WERI-Rb-1 (cell line): ENCODE measurements around the gene RIC8A.

ENCODE experiments used
- DNase-seq: peaks from one replicate; pipeline ENCODE4 v3.0.0-alpha.2; 2020
- H3K27ac ChIP-seq: fragments of 250-450 bp; sonication (Bioruptor Pico); 2 replicates; pipeline ENCODE4 v1.5.1; 2020; ENCODE audit warnings: mild to moderate bottlenecking, moderate library complexity
- H3K27me3 ChIP-seq: fragments of 250-450 bp; sonication (Bioruptor Pico); 2 replicates; pipeline ENCODE4 v1.5.1; 2021; ENCODE audit warnings: mild to moderate bottlenecking, low read depth, moderate library complexity; ENCODE audit not compliant: insufficient read depth, severe bottlenecking
- H3K36me3 ChIP-seq: fragments of 250-450 bp; sonication (Bioruptor Pico); 2 replicates; pipeline ENCODE4 v1.5.1; 2020; ENCODE audit warnings: mild to moderate bottlenecking, moderate library complexity
- H3K4me3 ChIP-seq: 2 replicates; pipeline ENCODE4 v1.5.1; 2011; ENCODE audit warnings: low read depth, mild to moderate bottlenecking, control low read depth, low read length
- H3K9me3 ChIP-seq: fragments of 250-450 bp; sonication (Bioruptor Pico); 2 replicates; pipeline ENCODE4 v1.5.1; 2021; ENCODE audit warnings: mild to moderate bottlenecking, moderate library complexity; ENCODE audit not compliant: severe bottlenecking
- TF ChIP-seq, protein P1 (sequence below): IDR thresholded peaks from 2 replicates; pipeline ENCODE4 v1.5.1; 2011; ENCODE audit warnings: low read depth, mild to moderate bottlenecking, control low read depth, inconsistent platforms, low read length

The RIC8A gene

DNA sequence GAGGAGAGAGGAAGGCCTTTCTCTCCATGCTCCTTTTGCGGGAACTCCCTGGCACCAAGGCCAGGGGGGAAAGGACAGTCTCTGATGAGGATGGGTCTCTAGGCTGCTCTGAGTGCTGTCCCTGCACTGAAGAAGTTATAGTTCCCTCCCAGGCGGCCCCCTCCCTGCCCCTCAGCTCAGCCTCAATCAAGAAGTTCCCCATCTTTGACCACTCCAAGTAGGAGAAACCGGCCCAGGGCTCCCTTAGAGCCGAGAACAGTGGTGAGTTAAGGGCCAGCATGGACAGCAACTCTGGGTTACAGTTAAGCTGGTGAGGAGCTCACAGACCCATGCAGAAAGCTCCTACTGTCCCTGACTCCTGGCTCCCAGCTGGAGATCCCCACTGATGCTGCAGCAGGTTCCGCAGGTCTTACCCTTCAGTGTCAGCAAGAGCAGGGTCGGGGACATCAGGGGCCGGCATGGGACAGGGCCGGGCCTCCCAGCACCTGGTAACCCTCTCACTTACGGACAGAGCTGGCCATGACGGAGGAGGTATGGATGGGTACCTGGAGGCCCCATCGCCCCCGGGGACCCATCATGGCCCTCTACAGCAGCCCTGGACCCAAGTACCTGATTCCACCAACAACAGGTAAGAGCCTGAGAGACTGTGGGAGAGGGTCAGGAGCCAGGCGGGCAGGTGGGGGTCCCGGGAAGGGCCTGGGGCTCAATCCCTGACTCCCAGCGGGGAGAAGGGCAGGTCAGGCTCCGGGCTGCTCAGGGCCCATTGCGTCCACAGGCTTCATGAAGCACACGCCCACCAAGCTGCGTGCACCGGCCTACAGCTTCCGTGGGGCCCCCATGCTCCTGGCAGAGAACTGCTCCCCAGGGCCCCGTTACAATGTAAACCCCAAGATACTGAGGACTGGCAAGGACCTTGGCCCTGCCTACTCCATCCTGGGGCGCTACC lies 10.4 kb upstream of the RIC8A start:
- H3K36me3 ChIP-seq, result peaks cover 4% of the 10 kb centered on the region; the same call in 1 of the 2 replicates
- no peak for DNase-seq
- TF ChIP-seq, protein P1, sequence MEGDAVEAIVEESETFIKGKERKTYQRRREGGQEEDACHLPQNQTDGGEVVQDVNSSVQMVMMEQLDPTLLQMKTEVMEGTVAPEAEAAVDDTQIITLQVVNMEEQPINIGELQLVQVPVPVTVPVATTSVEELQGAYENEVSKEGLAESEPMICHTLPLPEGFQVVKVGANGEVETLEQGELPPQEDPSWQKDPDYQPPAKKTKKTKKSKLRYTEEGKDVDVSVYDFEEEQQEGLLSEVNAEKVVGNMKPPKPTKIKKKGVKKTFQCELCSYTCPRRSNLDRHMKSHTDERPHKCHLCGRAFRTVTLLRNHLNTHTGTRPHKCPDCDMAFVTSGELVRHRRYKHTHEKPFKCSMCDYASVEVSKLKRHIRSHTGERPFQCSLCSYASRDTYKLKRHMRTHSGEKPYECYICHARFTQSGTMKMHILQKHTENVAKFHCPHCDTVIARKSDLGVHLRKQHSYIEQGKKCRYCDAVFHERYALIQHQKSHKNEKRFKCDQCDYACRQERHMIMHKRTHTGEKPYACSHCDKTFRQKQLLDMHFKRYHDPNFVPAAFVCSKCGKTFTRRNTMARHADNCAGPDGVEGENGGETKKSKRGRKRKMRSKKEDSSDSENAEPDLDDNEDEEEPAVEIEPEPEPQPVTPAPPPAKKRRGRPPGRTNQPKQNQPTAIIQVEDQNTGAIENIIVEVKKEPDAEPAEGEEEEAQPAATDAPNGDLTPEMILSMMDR, result no peak
- no peak overlapping the region for H3K27ac ChIP-seq
- no peaks in the 10 kb centered on the region for H3K9me3 ChIP-seq
- H3K27me3 ChIP-seq, result no peaks in the 10 kb centered on the region
- H3K4me3 ChIP-seq, result no peak overlapping the region

DNA sequence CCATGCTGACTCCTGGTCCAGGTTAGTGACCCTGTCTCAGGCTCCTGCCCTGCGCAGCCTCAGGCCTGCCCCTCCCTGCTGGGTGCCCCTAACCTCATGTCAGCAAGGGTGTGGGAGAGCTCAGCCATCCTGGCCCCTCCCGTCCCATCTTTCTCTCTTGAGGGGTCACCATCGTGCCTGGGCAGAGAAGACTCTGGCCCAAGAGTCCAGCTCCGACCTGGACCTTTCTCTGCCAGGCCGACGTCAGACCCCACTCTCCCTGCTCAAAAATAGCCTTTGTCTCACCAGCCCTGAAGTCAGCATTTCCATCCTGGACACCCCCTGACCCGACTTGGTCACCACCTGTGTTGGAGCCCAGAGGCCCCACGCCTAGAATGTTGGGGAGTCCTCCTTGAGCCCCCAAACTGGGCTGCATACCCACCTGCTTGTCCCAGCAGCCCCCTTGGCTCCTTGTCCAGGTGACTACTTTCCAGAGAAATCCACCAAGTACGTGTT lies 9.7 kb upstream of the RIC8A start:
- Histone ChIP-seq H3K36me3 (peaks cover 4% of the 10 kb centered on the region; the same call in 1 of the 2 replicates), H3K27me3 (no peaks in the 10 kb centered on the region), H3K27ac (no peak overlapping the region), H3K9me3 (no peaks in the 10 kb centered on the region), H3K4me3 (no peak overlapping the region)
- TF ChIP-seq, protein P1, result no peak
- no peak for DNase-seq

DNA sequence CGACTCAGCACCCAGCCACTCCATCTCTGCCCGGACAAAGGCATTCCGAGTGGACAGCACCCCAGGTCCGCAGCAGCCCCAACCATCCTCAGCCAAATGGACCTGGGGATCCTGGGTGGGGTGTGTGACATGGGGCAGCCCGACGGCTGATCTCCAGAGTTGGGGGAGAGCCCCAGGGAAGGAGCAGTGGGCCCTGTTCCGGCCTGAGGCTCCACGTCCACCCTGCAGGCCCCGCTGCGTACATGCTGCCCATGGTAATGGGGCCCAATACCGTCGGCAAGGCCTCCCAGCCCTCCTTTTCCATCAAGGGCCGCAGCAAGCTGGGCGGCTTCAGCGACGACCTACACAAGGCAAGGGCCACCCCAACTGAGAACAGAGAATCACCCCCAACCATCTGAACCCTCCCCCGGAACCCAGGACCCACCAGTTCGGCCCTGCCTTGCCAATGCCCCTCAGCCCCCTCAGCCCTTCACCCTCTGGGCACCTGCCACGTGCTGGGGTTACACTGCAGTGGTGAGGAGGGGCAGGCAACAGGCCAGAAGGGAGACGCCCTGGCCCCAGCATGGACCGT lies 9.2 kb upstream of the RIC8A start:
- TF ChIP-seq, protein P1, result no peak
- H3K27me3 ChIP-seq, result no peaks in the 10 kb centered on the region
- H3K27ac ChIP-seq, result no peak overlapping the region
- H3K4me3 ChIP-seq, result no peak overlapping the region
- H3K36me3 ChIP-seq, result peaks cover 4% of the 10 kb centered on the region; the same call in 1 of the 2 replicates
- no peaks in the 10 kb centered on the region for H3K9me3 ChIP-seq
- DNase-seq, result no peak

DNA sequence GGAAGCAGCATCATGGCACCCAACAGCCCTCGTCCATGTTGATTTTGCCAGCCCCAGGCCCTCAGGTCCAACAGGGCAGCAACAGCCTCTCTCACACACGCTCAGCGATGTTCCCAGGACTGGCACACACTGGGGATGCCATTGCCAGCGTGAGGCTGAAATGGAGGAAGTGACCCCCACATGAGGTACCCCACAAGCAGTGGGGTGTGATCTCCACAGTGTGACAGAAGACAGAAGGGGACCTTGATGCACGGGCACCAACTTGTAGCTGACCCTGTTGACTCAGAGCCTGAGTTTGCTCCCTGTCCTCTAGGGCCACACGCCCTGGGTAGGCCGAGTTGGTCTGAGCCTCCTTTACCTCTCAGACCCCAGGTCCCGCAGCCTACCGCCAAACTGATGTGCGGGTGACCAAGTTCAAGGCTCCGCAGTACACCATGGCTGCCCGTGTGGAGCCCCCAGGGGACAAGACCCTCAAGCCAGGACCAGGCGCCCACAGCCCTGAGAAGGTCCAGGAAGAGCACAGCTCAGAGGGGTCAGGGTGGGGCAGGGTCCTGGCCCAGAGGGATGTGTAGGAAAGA lies 8.4 kb upstream of the RIC8A start:
- Histone ChIP-seq H3K27me3 (no peaks in the 10 kb centered on the region), H3K9me3 (no peaks in the 10 kb centered on the region), H3K36me3 (peaks cover 4% of the 10 kb centered on the region), H3K27ac (no peak overlapping the region), H3K4me3 (no peak overlapping the region)
- no peak for DNase-seq
- TF ChIP-seq, protein P1, result no peak

DNA sequence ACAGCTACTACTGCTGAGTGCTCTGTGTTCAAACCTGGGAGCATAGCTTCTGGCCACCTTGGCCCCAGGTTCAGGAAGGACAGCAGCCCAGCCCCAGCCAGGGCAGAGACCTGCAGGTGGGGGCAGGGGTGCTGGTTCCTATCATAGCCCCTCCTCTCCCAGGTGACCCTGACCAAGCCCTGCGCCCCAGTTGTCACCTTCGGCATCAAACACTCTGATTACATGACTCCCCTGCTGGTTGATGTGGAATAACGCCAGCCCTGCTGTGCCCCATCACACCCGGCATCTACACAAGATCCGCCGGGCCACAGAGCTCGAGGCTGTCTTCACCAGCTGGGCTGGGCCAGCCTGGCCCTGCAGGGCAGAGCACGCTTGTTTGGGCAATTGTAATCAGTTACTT lies 7.7 kb upstream of the RIC8A start:
- Histone ChIP-seq H3K27me3 (no peaks in the 10 kb centered on the region), H3K36me3 (peaks cover 11% of the 10 kb centered on the region), H3K9me3 (no peaks in the 10 kb centered on the region), H3K27ac (no peak overlapping the region), H3K4me3 (no peak overlapping the region)
- TF ChIP-seq, protein P1, result 0 out of 2 replicates have a peak, but pooled peaks have one; percentile 11
- DNase-seq, result no peak
